IPS-18c (cell line): Measurements from ENCODE around the gene SLC29A4.
"Not testable (repeated sequence)": the region's sequence is repeated elsewhere in the genome, so short reads cannot be mapped to it uniquely, and the experiment has no call there.

ENCODE experiments used
- H3K4me3 ChIP-seq: 2 replicates; pipeline ENCODE4 v1.7.0; 2013; ENCODE audit warnings: low read depth, mild to moderate bottlenecking, low read length, moderate library complexity; ENCODE audit not compliant: insufficient read depth
- H3K9me3 ChIP-seq: one replicate; pipeline ENCODE4 v1.6.1; 2013; ENCODE audit warnings: mild to moderate bottlenecking, low read length, moderate library complexity; ENCODE audit not compliant: control insufficient read depth, insufficient read depth

The SLC29A4 gene

GRCh38 chr7:5269992-5270657, 12.6 kb upstream of the SLC29A4 start:
- not testable (repeated sequence) for H3K4me3 ChIP-seq, H3K9me3 ChIP-seq

GRCh38 chr7:5270788-5271187, 12.0 kb upstream of the SLC29A4 start:
- Histone ChIP-seq H3K9me3 (no peaks in the 10 kb centered on the region), H3K4me3 (no peak overlapping the region)

- not testable (repeated sequence) for H3K9me3 ChIP-seq, H3K4me3 ChIP-seq
These were observed 8.8 kb upstream of the SLC29A4 start for GRCh38 chr7:5273831-5274405.

DNA sequence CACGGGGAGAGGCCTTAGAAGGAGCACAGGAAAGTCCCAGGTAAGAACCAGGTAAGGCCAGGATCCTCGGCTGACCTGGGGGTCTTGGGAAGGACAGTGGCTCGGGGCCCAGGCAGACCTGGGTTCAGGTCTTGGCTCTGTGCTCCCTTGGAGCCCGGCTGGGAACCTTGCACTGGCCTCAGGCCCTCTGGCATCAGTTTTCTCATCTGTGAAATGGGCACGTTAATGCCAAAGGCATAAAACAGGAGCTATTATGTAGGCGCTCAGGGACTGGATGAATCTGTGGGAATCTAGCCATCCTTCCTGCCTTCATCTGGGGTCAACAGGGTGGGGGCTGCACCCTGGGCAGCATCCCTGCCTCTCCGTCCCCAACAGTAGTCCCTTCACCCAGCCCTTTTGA, 8.3 kb upstream of the SLC29A4 start:
- Histone ChIP-seq H3K4me3 (no peak overlapping the region), H3K9me3 (no peaks in the 10 kb centered on the region)

GRCh38 chr7:5274985-5275431, 7.7 kb upstream of the SLC29A4 start:
- H3K4me3 ChIP-seq = not testable (repeated sequence)

GRCh38 chr7:5275510-5275909, 7.2 kb upstream of the SLC29A4 start:
- not testable (repeated sequence) for H3K9me3 ChIP-seq, H3K4me3 ChIP-seq

More at GRCh38 chr7:5274985-5275431, 7.7 kb upstream of the SLC29A4 start:
- H3K9me3 ChIP-seq = not testable (repeated sequence)

- not testable (repeated sequence) for H3K4me3 ChIP-seq, H3K9me3 ChIP-seq
These were observed 6.6 kb upstream of the SLC29A4 start for GRCh38 chr7:5276123-5276522.

- Histone ChIP-seq H3K9me3 (no peaks in the 10 kb centered on the region), H3K4me3 (no peak overlapping the region)
These were observed 6.1 kb upstream of the SLC29A4 start for GRCh38 chr7:5276611-5277010.

DNA sequence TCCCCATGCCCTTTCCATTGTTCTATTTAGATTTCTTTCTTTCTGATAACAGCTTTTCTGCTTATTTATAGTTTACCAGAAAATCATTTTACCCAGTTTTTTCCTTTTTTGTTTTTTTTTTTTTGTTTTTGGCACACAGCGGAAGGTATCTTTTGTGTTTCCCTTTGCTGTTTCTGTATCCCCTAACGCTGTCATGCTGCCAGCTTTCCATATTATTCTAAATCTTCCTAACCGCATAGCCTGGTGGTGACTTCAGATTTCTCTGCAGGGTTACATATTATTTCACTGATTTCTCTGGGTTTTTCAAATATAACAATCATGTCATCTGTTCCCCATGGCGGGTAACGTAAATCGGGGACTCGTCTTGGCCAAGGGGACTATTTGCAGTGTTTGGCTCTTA, 4.0 kb upstream of the SLC29A4 start:
- no peaks in the 10 kb centered on the region for H3K9me3 ChIP-seq
- H3K4me3 ChIP-seq = no peak overlapping the region

DNA sequence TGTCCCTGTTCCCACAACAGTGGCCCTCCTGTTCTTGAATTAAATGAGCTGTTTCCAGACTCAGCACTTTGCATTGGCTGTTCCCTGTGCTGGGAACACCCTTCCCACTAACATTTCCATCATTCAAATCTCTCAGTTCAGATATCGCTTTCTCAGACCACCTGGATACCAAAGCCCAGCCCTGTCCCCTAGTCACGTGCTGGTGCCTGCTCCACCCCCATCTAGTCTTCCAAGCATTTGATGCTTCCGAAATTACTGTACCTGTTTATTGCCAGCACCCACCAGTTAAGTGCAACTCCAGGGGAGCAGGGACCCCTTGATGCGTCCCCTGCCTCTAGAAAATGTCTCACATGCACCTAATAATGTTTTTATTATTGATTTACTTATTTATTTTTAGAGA, 3.0 kb upstream of the SLC29A4 start:
- Histone ChIP-seq H3K9me3 (no peaks in the 10 kb centered on the region), H3K4me3 (no peak overlapping the region)

- H3K4me3 ChIP-seq, H3K9me3 ChIP-seq: not testable (repeated sequence)
These were observed 894 bp upstream of the SLC29A4 start for GRCh38 chr7:5281598-5282500.

GRCh38 chr7:5283421-5284303, 919 bp downstream of the SLC29A4 start:
- Histone ChIP-seq H3K9me3 (no peaks in the 10 kb centered on the region), H3K4me3 (peak overlapping the region; percentile 46)

GRCh38 chr7:5284304-5285281, 1.9 kb downstream of the SLC29A4 start:
- H3K9me3 ChIP-seq = no peaks in the 10 kb centered on the region

GRCh38 chr7:5286933-5287332, 4.2 kb downstream of the SLC29A4 start:
- H3K4me3 ChIP-seq = no peak overlapping the region
- H3K9me3 ChIP-seq = no peaks in the 10 kb centered on the region

More at GRCh38 chr7:5284304-5285281, 1.9 kb downstream of the SLC29A4 start:
- no peak overlapping the region for H3K4me3 ChIP-seq

DNA sequence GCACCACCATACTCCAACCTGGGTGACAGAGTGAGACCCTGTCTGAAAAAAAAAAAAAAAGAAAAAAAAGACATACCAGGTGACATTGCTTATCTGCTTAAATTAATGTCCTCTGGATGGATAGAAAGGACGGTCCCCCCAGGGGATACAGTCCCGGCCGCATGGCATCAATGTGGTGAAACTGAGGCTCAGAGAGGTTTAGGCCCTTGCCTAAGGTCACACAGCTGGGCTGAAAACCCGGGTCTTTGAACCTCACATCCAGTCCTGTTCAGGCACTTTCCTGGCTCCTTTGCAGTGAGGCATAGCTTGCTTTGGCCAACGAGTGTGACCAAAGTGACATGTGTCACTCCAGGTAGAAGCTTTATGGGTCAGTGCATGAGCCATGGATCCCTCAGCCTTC, 4.6 kb downstream of the SLC29A4 start:
- not testable (repeated sequence) for H3K4me3 ChIP-seq

DNA sequence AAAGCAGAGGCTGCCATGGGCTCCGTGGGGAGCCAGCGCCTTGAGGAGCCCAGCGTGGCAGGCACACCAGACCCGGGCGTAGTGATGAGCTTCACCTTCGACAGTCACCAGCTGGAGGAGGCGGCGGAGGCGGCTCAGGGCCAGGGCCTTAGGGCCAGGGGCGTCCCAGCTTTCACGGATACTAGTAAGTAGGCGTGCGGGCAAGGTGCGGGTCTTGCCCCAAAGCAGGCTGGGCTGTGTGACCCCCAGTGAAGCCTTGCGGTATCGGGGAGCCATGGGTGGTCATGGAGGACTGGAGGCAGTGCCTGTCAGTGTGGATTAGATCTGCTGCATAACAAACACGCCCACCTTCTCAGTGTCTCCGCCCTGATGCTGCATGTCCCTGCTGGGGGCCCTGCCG, 5.1 kb downstream of the SLC29A4 start:
- Histone ChIP-seq H3K9me3 (no peaks in the 10 kb centered on the region), H3K4me3 (no peak overlapping the region)

More for the DNA sequence above, 4.6 kb downstream of the SLC29A4 start:
- H3K9me3 ChIP-seq = not testable (repeated sequence)
